Peyer's patch (tissue), 4 donors: Measurements from ENCODE around the gene GPX3. TPM values are rescaled to one million over a fixed set of nuclear protein-coding genes. Genes with fewer than 3 reads are reported as not detected.

Experiments
- DNase-seq, 3 donors: peaks; one replicate each; pipeline ENCODE4 v3.0.0-alpha.2; 2017 to 2019
- H3K27ac ChIP-seq, 4 donors: fragments of 200-600 bp; sonication (generic); one replicate each; pipeline ENCODE4 v1.5.1; 2016 to 2019
- H3K27me3 ChIP-seq, 2 donors: fragments of 200-600 bp; sonication (generic); one replicate each; pipeline ENCODE4 v1.5.1; 2019
- H3K36me3 ChIP-seq, 3 donors: fragments of 200-600 bp; sonication (generic); one replicate each; pipeline ENCODE4 v1.5.1; 2016 to 2019
- H3K4me1 ChIP-seq, 4 donors: fragments of 200-600 bp; sonication (generic); one replicate each; pipeline ENCODE4 v1.5.1; 2016 to 2019
- H3K4me3 ChIP-seq, 4 donors: fragments of 200-600 bp; sonication (generic); 1 replicate in 3 of 4; 2 replicates in 1 of 4; pipeline ENCODE4 v1.5.1; 2016 to 2019; ENCODE audit warnings: mild to moderate bottlenecking in 1 of 4
- H3K9me3 ChIP-seq, 4 donors: fragments of 200-600 bp; sonication (generic); one replicate each; pipeline ENCODE4 v1.5.1; 2016 to 2019; ENCODE audit warnings: mild to moderate bottlenecking in 1 of 4
- POLR2A ChIP-seq, 2 donors: fragments of 450-650 bp; IDR thresholded peaks; one replicate each; pipeline ENCODE4 v1.5.1; 2017; ENCODE audit warnings: antibody characterized with exemption in 2 of 2, mild to moderate bottlenecking in 2 of 2, moderate library complexity in 2 of 2
- total RNA-seq, 4 donors: library from RNA; depleted of rRNA; stranded (reverse); fragments of >200 nt; gene quantifications; one replicate each; pipeline ENCODE4 v1.1.0, GENCODE V29; 2016
- TF ChIP-seq, protein P1 (sequence below), 6 experiments: fragments of 450-650 bp in 4 of 6; fragments of 200-600 bp in 2 of 6; sonication (generic) in 1 of 6; IDR thresholded peaks; one replicate each; pipeline ENCODE4 v1.5.1; 2017 to 2019; ENCODE audit warnings: antibody characterized with exemption in 6 of 6, mild to moderate bottlenecking in 3 of 6, moderate library complexity in 1 of 6

The GPX3 gene
- total RNA-seq, 4 donors from 2014 or later = 143 to 690 (median 479) TPM

DNA sequence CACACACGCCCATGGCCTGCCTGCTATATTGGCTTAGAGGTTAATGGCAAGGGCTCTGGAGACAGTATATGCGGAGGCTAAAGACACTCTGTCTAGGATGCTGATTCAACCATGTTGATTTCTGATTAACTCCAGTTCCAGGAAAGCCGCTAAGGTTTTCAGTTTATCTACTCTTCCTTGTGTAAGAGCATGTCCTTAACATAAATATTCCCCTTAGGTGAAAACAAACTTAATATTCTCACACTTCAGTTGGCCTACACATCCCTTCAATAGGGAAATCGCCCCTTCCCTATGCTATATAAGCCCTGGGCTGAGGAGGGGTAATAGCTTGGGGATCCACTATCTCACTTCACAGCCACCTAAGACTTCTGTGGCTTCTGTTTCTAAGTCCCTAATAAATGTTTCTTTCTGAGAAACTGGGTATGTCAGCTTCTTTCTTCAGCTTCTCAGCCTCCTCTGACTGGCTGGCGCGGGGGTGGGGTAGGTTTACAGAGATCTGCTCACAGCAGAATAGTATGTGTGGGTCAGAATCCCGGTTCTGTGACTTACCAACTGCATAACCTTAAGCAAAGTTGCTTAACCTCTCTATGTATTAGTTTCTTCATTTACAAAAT is 4.3 kb upstream of the GPX3 start:
- Histone ChIP-seq H3K4me1 (peaks cover 0 to 7% (median 2%) of the 10 kb centered on the region in 4 donors), H3K27ac (no peak overlapping the region), H3K4me3 (no peak overlapping the region), H3K36me3 (no peaks in the 10 kb centered on the region), H3K9me3 (no peaks in the 10 kb centered on the region), H3K27me3 (no peaks in the 10 kb centered on the region)
- no peak for TF ChIP-seq POLR2A (IDR thresholded peaks at IDR 0.05)
- TF ChIP-seq, protein P1, sequence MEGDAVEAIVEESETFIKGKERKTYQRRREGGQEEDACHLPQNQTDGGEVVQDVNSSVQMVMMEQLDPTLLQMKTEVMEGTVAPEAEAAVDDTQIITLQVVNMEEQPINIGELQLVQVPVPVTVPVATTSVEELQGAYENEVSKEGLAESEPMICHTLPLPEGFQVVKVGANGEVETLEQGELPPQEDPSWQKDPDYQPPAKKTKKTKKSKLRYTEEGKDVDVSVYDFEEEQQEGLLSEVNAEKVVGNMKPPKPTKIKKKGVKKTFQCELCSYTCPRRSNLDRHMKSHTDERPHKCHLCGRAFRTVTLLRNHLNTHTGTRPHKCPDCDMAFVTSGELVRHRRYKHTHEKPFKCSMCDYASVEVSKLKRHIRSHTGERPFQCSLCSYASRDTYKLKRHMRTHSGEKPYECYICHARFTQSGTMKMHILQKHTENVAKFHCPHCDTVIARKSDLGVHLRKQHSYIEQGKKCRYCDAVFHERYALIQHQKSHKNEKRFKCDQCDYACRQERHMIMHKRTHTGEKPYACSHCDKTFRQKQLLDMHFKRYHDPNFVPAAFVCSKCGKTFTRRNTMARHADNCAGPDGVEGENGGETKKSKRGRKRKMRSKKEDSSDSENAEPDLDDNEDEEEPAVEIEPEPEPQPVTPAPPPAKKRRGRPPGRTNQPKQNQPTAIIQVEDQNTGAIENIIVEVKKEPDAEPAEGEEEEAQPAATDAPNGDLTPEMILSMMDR (IDR thresholded peaks at IDR 0.05) = no peak
- no peak for DNase-seq

DNA sequence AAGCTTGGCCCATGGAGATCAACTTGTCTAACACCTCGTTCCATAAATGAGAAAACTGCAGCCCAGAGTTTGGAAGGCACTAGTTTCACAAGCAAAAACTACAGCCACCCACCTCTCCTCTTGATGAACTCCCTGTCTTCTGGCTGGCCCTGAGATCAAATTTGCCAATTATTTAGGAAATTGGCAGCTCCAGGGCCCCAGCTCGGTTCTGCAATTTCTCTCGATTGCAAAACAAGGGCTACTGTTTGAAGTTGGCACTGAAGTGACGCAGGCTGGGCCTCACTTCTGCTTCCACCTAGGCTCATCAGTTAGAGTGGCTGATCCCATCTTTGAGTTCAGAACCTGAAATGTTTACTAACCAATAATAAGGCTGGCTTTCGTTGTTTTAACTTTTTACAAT is 3.7 kb upstream of the GPX3 start:
- DNase-seq = peak in 1 of 3 donors; percentile 62
- H3K27me3 ChIP-seq = no peaks in the 10 kb centered on the region
- TF ChIP-seq POLR2A (IDR thresholded peaks at IDR 0.05) = no peak
- TF ChIP-seq, protein P1 (IDR thresholded peaks at IDR 0.05) = no peak
- peaks cover 0 to 8% (median 2%) of the 10 kb centered on the region in 4 donors for H3K4me1 ChIP-seq
- no peak overlapping the region for H3K27ac ChIP-seq
- no peak overlapping the region for H3K4me3 ChIP-seq
- no peaks in the 10 kb centered on the region for H3K36me3 ChIP-seq
- no peaks in the 10 kb centered on the region for H3K9me3 ChIP-seq

DNA sequence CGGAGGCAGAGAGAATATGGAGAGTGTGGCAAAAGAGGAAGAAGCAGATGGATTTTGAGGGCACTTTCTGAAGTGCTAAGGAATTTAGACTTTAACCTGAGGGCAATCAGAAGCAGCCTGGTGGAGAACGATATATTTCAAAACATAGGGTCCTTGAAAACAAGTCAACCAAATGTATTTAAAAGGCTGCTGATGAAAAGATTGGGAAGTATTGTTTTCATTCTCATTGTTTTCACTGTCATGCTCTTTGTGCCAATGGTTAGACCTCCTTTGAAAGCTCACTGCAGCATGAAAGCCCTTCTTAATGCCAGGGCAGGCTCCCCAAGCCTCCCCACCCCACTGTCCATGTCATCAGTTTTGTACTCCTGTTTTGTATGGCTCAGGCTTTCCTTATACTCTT is 2.5 kb upstream of the GPX3 start:
- H3K9me3 ChIP-seq = no peaks in the 10 kb centered on the region
- no peak overlapping the region for H3K4me3 ChIP-seq
- TF ChIP-seq POLR2A (IDR thresholded peaks at IDR 0.05) = no peak
- TF ChIP-seq, protein P1 (IDR thresholded peaks at IDR 0.05) = no peak
- H3K27me3 ChIP-seq = no peaks in the 10 kb centered on the region
- peaks cover 0 to 10% (median 2%) of the 10 kb centered on the region in 4 donors for H3K4me1 ChIP-seq
- H3K36me3 ChIP-seq = peaks cover 0 to 3% (median 0%) of the 10 kb centered on the region in 3 donors
- H3K27ac ChIP-seq = no peak overlapping the region
- DNase-seq = no peak

DNA sequence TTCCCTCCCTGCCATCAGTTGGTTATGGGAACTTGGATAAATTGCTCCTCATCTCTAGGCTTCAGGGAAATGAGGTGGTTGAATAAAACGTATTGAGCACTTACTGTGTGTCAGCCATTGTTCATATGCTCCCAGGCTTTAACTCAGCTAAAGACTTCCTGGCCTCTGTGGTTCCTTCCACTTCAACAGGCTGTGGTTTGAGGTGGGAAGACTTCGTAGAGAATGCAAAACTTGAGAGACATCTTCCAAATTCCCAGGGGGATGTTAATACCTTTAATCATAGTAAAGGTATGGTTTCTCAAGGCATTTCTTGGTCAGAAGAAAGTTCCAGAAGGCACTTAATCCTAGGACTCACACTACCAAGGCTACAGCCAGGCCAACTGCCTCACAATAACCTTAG is 1.5 kb upstream of the GPX3 start:
- no peaks in the 10 kb centered on the region for H3K27me3 ChIP-seq
- peaks cover 0 to 9% (median 0%) of the 10 kb centered on the region in 3 donors for H3K36me3 ChIP-seq
- no peak for DNase-seq
- H3K27ac ChIP-seq = no peak overlapping the region
- no peak for TF ChIP-seq POLR2A (IDR thresholded peaks at IDR 0.05)
- TF ChIP-seq, protein P1 (IDR thresholded peaks at IDR 0.05) = no peak
- H3K9me3 ChIP-seq = no peaks in the 10 kb centered on the region
- no peak overlapping the region for H3K4me3 ChIP-seq
- H3K4me1 ChIP-seq = peaks cover 0 to 19% (median 2%) of the 10 kb centered on the region in 4 donors

DNA sequence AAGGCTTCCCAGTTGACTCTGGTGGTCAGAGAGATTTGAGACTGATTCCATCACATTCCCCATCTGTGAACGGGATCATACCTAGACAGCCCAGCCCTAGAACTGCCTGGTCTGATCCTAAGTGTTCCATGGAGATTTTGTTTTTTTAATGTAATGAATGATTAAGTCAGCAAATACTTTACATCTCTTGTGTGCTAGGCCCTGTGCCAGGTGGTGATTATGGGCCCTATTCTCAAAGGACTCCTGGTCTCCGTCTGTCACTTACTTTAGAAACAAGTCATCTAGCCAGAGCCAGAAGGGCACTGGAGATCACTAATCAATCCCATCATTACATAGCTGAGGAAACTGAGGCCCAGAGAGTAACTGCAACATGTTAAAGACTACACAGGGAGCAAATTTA is 1.1 kb upstream of the GPX3 start:
- no peak overlapping the region for H3K4me3 ChIP-seq
- TF ChIP-seq, protein P1 (IDR thresholded peaks at IDR 0.05) = no peak
- no peak for TF ChIP-seq POLR2A (IDR thresholded peaks at IDR 0.05)
- no peak for DNase-seq
- H3K4me1 ChIP-seq = peaks cover 0 to 23% (median 2%) of the 10 kb centered on the region in 4 donors
- H3K9me3 ChIP-seq = no peaks in the 10 kb centered on the region
- H3K27me3 ChIP-seq = no peaks in the 10 kb centered on the region
- no peak overlapping the region for H3K27ac ChIP-seq
- peaks cover 0 to 9% (median 0%) of the 10 kb centered on the region in 3 donors for H3K36me3 ChIP-seq
